ENCODE results near the gene RCBTB1.

RCBTB1 gene

GRCh38 chr13:49516467-49516866 lies 68.9 kb downstream of the RCBTB1 start:
- DNase-seq (ENCODE audit: low spot score) = no peak

GRCh38 chr13:49512578-49512977 lies 72.8 kb downstream of the RCBTB1 start:
- DNase-seq (ENCODE audit: low spot score) = no peak

DNA sequence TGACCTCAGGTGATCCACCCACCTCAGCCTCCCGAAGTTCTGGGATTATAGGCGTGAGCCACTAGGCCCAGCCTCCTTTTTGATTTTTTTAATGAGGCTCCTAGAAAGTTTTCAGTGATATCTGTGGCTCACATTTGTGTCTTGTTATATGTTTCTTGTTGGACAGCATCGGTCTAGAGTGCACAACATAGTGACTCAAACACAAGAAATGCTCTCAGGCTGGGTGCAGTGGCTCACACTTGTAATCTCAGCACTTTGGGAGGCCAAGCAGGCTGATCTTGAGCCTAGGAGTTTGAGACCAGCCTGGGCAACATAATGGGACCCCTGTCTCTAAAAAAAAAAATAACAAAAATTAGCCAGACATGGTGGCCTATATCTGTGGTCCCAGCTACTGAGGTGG lies 81.4 kb downstream of the RCBTB1 start:
- DNase-seq (ENCODE audit: low spot score) = no peak

DNA sequence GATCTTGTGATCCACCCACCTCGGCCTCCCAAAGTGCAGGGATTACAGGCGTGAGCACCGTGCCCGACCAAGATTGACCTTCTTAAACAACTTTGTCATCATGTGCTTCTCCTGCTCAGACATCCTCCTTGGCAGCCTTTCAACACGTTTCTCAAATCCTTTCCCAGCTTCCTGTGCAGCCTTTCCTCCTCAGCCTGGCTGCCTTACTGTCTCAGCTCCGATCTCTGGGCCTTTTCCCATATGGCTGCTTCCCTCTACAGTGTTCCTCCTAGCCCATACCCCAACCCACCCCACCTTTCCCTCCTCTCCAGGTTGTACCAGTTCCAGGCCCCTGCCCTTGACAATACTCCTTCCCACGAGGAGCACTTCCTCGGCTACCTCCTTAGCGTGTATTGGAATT lies 82.4 kb downstream of the RCBTB1 start:
- DNase-seq (ENCODE audit: low spot score) = no peak

- no peak for DNase-seq (ENCODE audit: low spot score)
These were observed 85.3 kb downstream of the RCBTB1 start for GRCh38 chr13:49499889-49500660.

- DNase-seq (ENCODE audit: low spot score) = no peak
These were observed 87.2 kb downstream of the RCBTB1 start for GRCh38 chr13:49498206-49498605.

DNA sequence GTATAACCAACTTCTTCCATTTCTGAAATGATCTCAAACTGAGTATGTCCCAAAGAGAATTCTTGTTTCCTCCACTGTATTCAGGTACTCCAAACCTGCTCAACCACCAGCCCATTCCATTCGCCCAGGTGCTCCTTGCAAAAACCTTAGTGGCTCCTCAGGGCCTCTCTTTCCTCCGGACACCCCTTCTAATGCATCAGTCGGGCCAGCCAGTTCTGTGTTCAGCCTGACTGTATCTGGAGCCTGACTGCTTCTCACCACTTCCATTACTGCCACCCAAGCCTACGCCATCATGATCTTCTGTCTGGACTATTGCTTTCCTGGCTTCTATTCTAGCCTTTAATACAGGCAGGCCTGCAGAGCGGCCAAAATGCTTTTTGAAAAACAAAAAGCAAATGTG lies 88.1 kb downstream of the RCBTB1 start:
- no peak for DNase-seq (ENCODE audit: low spot score)

GRCh38 chr13:49496837-49497236 lies 88.5 kb downstream of the RCBTB1 start:
- DNase-seq (ENCODE audit: low spot score) = peak; percentile 70

GRCh38 chr13:49495783-49496762 lies 89.3 kb downstream of the RCBTB1 start, which contains the start of gene PHF11:
Gene PHF11, plus strand, starts transcription at chr13:49495953. Its CDS starts 49 bp downstream, at chr13:49496002.
- DNase-seq (ENCODE audit: low spot score) = peak; percentile 88

- DNase-seq (ENCODE audit: low spot score) = no peak
These were observed 90.7 kb downstream of the RCBTB1 start for GRCh38 chr13:49494645-49495044.

GRCh38 chr13:49488563-49488962 lies 96.8 kb downstream of the RCBTB1 start:
- no peak for DNase-seq (ENCODE audit: low spot score)
